Caco-2 (cell line): ENCODE measurements around the gene MEGF8. TPM values are rescaled to one million over a fixed set of nuclear protein-coding genes. Genes with fewer than 3 reads are reported as not detected.

ENCODE experiments used
- BruUV-seq: library from RNA; stranded (reverse); fragments of 400-500 nt; replicated peaks from 2 replicates; lab custom pipeline; 2021; lab: Mats Ljungman, UMichigan
- CTCF ChIA-PET: fragments of 300-600 bp; sonication (Branson Sonifier 250); formaldehyde crosslinking; loops from one replicate; lab custom pipeline; 2022; ENCODE audit warnings: antibody characterized with exemption; lab: Charles Lee
- POLR2A ChIA-PET: fragments of 300-600 bp; sonication (Branson Sonifier 250); formaldehyde crosslinking; loops from one replicate; lab custom pipeline; 2022; ENCODE audit warnings: antibody characterized with exemption; lab: Charles Lee
- DNase-seq, 2 experiments: peaks; one replicate each; pipeline versions ENCODE4 v3.0.0 to v3.0.0-alpha.2; 2020 to 2022
- H3K27me3 ChIP-seq: replicated peaks from 2 replicates; pipeline ENCODE4 v1.6.0; 2011; ENCODE audit warnings: low read length; ENCODE audit not compliant: control insufficient read depth, insufficient read depth
- H3K36me3 ChIP-seq: 2 replicates; pipeline ENCODE4 v1.5.1; 2011; ENCODE audit warnings: low read length; ENCODE audit not compliant: control insufficient read depth, insufficient read depth
- H3K4me1 ChIP-seq: fragments of 250-450 bp; sonication (Bioruptor Pico); 2 replicates; pipeline ENCODE4 v1.5.1; 2020; ENCODE audit warnings: mild to moderate bottlenecking
- H3K4me3 ChIP-seq: 2 replicates; pipeline ENCODE4 v1.5.1; 2011; ENCODE audit warnings: low read depth, mild to moderate bottlenecking, control low read depth, low read length
- H3K9me3 ChIP-seq: fragments of 250-450 bp; sonication (Bioruptor Pico); 2 replicates; pipeline ENCODE4 v1.5.1; 2020; ENCODE audit warnings: mild to moderate bottlenecking, moderate library complexity
- H3K27ac Mint-ChIP-seq: one replicate; pipeline ENCODE4 v1.8.0; 2022; ENCODE audit warnings: mixed read lengths; ENCODE audit not compliant: unreplicated experiment
- H3K27me3 Mint-ChIP-seq: one replicate; pipeline ENCODE4 v1.8.0; 2022; ENCODE audit warnings: mixed read lengths; ENCODE audit not compliant: insufficient read depth, unreplicated experiment
- H3K36me3 Mint-ChIP-seq: one replicate; pipeline ENCODE4 v1.8.0; 2022; ENCODE audit warnings: mild to moderate bottlenecking, mixed read lengths; ENCODE audit not compliant: insufficient read depth, unreplicated experiment
- H3K4me1 Mint-ChIP-seq: one replicate; pipeline ENCODE4 v1.8.0; 2022; ENCODE audit warnings: low read depth, mixed read lengths; ENCODE audit not compliant: unreplicated experiment
- H3K4me3 Mint-ChIP-seq: one replicate; pipeline ENCODE4 v1.8.0; 2022; ENCODE audit warnings: mild to moderate bottlenecking, moderate library complexity, mixed read lengths; ENCODE audit not compliant: unreplicated experiment
- H3K9me3 Mint-ChIP-seq: one replicate; pipeline ENCODE4 v1.8.0; 2022; ENCODE audit warnings: mixed read lengths; ENCODE audit not compliant: unreplicated experiment
- intact Hi-C: fragments of 100-400 bp; cut with micrococcal nuclease; formaldehyde crosslinking; loops from one replicate; pipeline ENCODE4 v1.10.0; 2022; ENCODE audit not compliant: unreplicated experiment
- total RNA-seq: library from RNA; stranded (reverse); gene quantifications from 2 replicates; pipeline ENCODE4 v1.2.3, GENCODE V29; 2022
- TF ChIP-seq, protein P1 (sequence below), 2 experiments: fragments of 200-600 bp in 1 of 2; IDR thresholded peaks; 1 replicate in 1 of 2; 2 replicates in 1 of 2; pipeline versions ENCODE4 v1.5.1 to v1.8.0; 2011 to 2022; ENCODE audit warnings: antibody characterized with exemption in 1 of 2, control low read depth in 1 of 2, inconsistent platforms in 1 of 2, low read depth in 1 of 2, low read length in 1 of 2, mild to moderate bottlenecking in 1 of 2, moderate library complexity in 1 of 2; ENCODE audit not compliant: insufficient read depth in 1 of 2, severe bottlenecking in 1 of 2, unreplicated experiment in 1 of 2

The MEGF8 gene
- total RNA-seq, 1 experiment from 2014 or later = 17.9 TPM

DNA sequence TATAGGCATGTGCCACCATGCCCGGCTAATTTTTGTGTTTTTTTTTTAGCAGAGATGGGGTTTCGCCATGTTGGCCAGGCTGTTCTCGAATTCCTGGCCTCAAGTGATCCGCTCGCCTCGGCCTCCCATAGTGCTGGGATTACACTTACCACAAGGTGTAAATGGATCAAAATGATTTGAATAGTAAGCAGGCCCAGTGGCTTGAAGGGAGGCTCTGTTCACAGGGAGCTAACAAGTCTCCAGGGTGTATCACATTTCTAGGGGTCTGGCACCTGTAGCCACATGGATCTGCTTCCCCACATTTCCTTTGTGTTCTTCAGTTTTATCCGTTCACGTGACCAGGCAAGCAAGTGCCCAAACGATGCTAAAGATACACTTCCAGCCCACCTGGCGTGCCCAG is 78.2 kb downstream of the MEGF8 start:
- no peaks in the 10 kb centered on the region for H3K9me3 Mint-ChIP-seq
- H3K36me3 Mint-ChIP-seq = peaks cover 25% of the 10 kb centered on the region
- Histone ChIP-seq H3K9me3 (no peaks in the 10 kb centered on the region), H3K4me3 (no peak overlapping the region), H3K36me3 (no peaks in the 10 kb centered on the region; the same call in 1 of the 2 replicates), H3K27me3 (no peaks in the 10 kb centered on the region), H3K4me1 (no peaks in the 10 kb centered on the region)
- H3K27me3 Mint-ChIP-seq = no peaks in the 10 kb centered on the region
- H3K4me1 Mint-ChIP-seq = peaks cover 8% of the 10 kb centered on the region
- intact Hi-C loops = no loop called here
- no peak for DNase-seq
- BruUV-seq = no TSS peak
- CTCF ChIA-PET = no interaction called here
- H3K27ac Mint-ChIP-seq = no peak overlapping the region
- POLR2A ChIA-PET = no interaction called here
- H3K4me3 Mint-ChIP-seq = no peak overlapping the region
- TF ChIP-seq, protein P1, sequence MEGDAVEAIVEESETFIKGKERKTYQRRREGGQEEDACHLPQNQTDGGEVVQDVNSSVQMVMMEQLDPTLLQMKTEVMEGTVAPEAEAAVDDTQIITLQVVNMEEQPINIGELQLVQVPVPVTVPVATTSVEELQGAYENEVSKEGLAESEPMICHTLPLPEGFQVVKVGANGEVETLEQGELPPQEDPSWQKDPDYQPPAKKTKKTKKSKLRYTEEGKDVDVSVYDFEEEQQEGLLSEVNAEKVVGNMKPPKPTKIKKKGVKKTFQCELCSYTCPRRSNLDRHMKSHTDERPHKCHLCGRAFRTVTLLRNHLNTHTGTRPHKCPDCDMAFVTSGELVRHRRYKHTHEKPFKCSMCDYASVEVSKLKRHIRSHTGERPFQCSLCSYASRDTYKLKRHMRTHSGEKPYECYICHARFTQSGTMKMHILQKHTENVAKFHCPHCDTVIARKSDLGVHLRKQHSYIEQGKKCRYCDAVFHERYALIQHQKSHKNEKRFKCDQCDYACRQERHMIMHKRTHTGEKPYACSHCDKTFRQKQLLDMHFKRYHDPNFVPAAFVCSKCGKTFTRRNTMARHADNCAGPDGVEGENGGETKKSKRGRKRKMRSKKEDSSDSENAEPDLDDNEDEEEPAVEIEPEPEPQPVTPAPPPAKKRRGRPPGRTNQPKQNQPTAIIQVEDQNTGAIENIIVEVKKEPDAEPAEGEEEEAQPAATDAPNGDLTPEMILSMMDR (IDR thresholded peaks at IDR 0.05; ENCODE audit: insufficient read depth in 1 of 2, low read depth in 1 of 2, low read length in 1 of 2, severe bottlenecking in 1 of 2, unreplicated experiment in 1 of 2) = no peak

DNA sequence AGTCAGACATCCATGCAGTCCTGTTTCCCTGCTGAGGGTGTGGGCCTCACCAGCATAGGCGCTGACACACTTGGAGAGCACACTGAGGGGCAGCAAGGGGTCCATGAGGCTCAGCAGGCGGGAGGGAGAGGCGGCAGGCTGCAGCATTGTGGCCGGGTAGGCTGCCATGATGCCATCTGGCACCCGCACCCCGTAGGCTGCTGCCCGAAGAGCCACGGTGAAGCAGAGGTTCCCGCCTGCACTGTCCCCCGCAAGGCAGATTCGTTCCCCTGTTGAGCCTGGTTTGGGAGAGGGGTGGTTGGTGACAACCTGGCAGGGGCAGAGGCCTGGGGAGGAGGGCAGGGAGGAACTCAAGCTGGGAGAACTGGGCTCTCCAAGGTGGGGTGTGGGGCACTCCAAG is 80.7 kb downstream of the MEGF8 start:
- Histone ChIP-seq H3K27me3 (no peaks in the 10 kb centered on the region), H3K36me3 (no peaks in the 10 kb centered on the region; the same call in 1 of the 2 replicates), H3K4me1 (no peaks in the 10 kb centered on the region), H3K9me3 (no peaks in the 10 kb centered on the region), H3K4me3 (no peak overlapping the region)
- H3K9me3 Mint-ChIP-seq = no peaks in the 10 kb centered on the region
- DNase-seq = no peak
- H3K27ac Mint-ChIP-seq = no peak overlapping the region
- intact Hi-C loops = no loop called here
- H3K4me3 Mint-ChIP-seq = no peak overlapping the region
- CTCF ChIA-PET = interaction anchor here (1.0 kb wide), 1 partner anchor 14 kb away, joined by 3 read pairs; no protein-coding TSS in a partner anchor
- H3K36me3 Mint-ChIP-seq = peaks cover 7% of the 10 kb centered on the region
- POLR2A ChIA-PET = no interaction called here
- H3K27me3 Mint-ChIP-seq = no peaks in the 10 kb centered on the region
- H3K4me1 Mint-ChIP-seq = no peaks in the 10 kb centered on the region
- no TSS peak for BruUV-seq
- TF ChIP-seq, protein P1 (IDR thresholded peaks at IDR 0.05; ENCODE audit: insufficient read depth in 1 of 2, low read depth in 1 of 2, low read length in 1 of 2, severe bottlenecking in 1 of 2, unreplicated experiment in 1 of 2) = no peak

DNA sequence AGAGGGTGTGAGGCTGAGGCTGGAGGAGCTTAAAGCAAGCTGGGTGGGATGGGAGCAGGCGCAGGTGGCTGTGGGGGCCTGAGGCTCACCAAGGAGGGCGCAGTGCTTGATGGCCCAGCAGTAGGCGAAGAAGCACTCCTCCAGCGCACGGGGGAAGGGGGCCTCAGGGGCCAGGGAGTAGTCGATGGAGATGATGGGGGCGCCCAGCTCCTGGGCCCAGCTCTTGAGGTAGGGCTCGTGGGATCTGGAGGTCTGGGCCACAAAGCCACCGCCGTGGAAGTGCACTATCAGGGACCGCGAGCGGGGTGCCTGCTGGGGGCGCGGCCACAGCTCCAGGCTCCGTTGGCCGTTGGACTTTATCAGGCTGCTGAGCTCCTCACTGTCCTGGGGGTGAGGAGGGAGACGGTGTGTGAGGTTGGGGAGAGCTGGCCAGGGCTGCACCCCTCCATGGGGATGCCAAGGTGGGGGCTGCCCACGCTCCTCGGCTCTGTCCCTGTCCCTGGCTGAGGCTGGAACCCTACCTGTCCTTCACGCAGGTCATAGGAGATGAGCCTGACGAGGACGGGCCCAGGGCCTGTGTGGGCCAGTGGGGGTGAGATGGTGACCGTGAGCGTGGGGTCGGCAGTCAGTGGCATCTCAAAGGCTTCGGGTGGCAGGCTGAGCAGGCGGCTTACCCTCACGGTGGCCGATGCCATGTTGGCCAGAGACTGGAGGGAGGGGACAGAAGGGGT is 81.8 kb downstream of the MEGF8 start:
- Histone ChIP-seq H3K4me3 (no peak overlapping the region), H3K36me3 (no peaks in the 10 kb centered on the region; the same call in 1 of the 2 replicates), H3K9me3 (no peaks in the 10 kb centered on the region), H3K27me3 (no peaks in the 10 kb centered on the region), H3K4me1 (no peaks in the 10 kb centered on the region)
- no peaks in the 10 kb centered on the region for H3K27me3 Mint-ChIP-seq
- H3K4me1 Mint-ChIP-seq = peaks cover 4% of the 10 kb centered on the region
- ChIA-PET POLR2A (interaction anchor here (0.9 kb wide), 1 partner anchor 10 kb away, joined by 3 read pairs; no protein-coding TSS in a partner anchor), CTCF (interaction anchor here (0.6 to 1.0 kb wide), 3 partner anchors 11 to 548 kb away, joined by 3 to 4 read pairs (median 3); no protein-coding TSS in a partner anchor)
- DNase-seq = no peak
- H3K4me3 Mint-ChIP-seq = no peak overlapping the region
- no peak overlapping the region for H3K27ac Mint-ChIP-seq
- TF ChIP-seq, protein P1 (IDR thresholded peaks at IDR 0.05; ENCODE audit: insufficient read depth in 1 of 2, low read depth in 1 of 2, low read length in 1 of 2, severe bottlenecking in 1 of 2, unreplicated experiment in 1 of 2) = no peak
- intact Hi-C loops = no loop called here
- no TSS peak for BruUV-seq
- no peaks in the 10 kb centered on the region for H3K9me3 Mint-ChIP-seq
- peaks cover 12% of the 10 kb centered on the region for H3K36me3 Mint-ChIP-seq
